Left ventricle myocardium superior (tissue), 1 donor: ENCODE measurements around the gene MICB. TPM values are rescaled to one million over a fixed set of nuclear protein-coding genes. Genes with fewer than 3 reads are reported as not detected.
"Not testable (repeated sequence)": the region's sequence is repeated elsewhere in the genome, so short reads cannot be mapped to it uniquely, and the experiment has no call there.

Experiments
- ATAC-seq: fragments of 200-7000 bp; cut with Tn5 transposase; one replicate; pipeline ENCODE4 v1.9.1; 2020; ENCODE audit warnings: mild to moderate bottlenecking, moderate library complexity
- DNase-seq: peaks from one replicate; pipeline ENCODE4 v3.0.0-alpha.2; 2020
- intact Hi-C: fragments of 100-400 bp; cut with micrococcal nuclease; formaldehyde crosslinking; loops from one replicate; pipeline ENCODE4 v1.11.0; 2022
- total RNA-seq: library from RNA; stranded (reverse); fragmentation: NEBNext Ultra II Directional; extraction: Animal tissue kit (Norgen Biotek cat#: 25700); gene quantifications from one replicate; pipeline ENCODE4 v1.2.1, GENCODE V29; 2021
- donor health status: DM: no; HTN: yes; CAD: no; lungs with severe emphysema.

Gene MICB
- total RNA-seq, 1 donor from 2014 or later, result 1.7 TPM

GRCh38 chr6:31551371-31551770, 53.4 kb downstream of the MICB start:
- intact Hi-C loops, ATAC-seq: not testable (repeated sequence)
- peak; percentile 62 for DNase-seq

- ATAC-seq, result no peak
- intact Hi-C loops, result no loop called here
Observed at GRCh38 chr6:31556307-31556706, 58.4 kb downstream of the MICB start.

GRCh38 chr6:31557443-31558317, 59.7 kb downstream of the MICB start:
- no peak for DNase-seq
- intact Hi-C loops, result no loop called here
- ATAC-seq, result no peak

More at GRCh38 chr6:31556307-31556706, 58.4 kb downstream of the MICB start:
- no peak for DNase-seq

GRCh38 chr6:31558318-31558625, 60.3 kb downstream of the MICB start:
- intact Hi-C loops, result no loop called here
- no peak for ATAC-seq
- no peak for DNase-seq

- peak; percentile 44 for DNase-seq
- intact Hi-C loops, result no loop called here
- ATAC-seq, result peak; percentile 61
Observed at GRCh38 chr6:31558631-31559500, 60.9 kb downstream of the MICB start.

GRCh38 chr6:31559606-31559957, 61.6 kb downstream of the MICB start:
- DNase-seq, result no peak
- intact Hi-C loops, result no loop called here
- no peak for ATAC-seq

GRCh38 chr6:31559958-31560696, 62.2 kb downstream of the MICB start:
- ATAC-seq (peak; percentile 79), DNase-seq (peak; percentile 71)
- intact Hi-C loops, result no loop called here

GRCh38 chr6:31560697-31561058, 62.7 kb downstream of the MICB start:
- intact Hi-C loops, result no loop called here
- ATAC-seq (no peak), DNase-seq (no peak)

Other genes starting within 250 kb of the MICB start
- gene HLA-C, start 226.1 kb upstream of the MICB start, total RNA-seq, result 167 TPM
- 431 TPM for gene HLA-B, start 141.0 kb upstream of the MICB start, total RNA-seq
- 10.3 TPM for gene MICA, start 94.5 kb upstream of the MICB start, total RNA-seq
- gene MCCD1, start 30.8 kb downstream of the MICB start, total RNA-seq, result not detected
- gene DDX39B, start 43.9 kb downstream of the MICB start, total RNA-seq, result 176 TPM
- gene ATP6V1G2, start 48.5 kb downstream of the MICB start, total RNA-seq, result 2.1 TPM
- gene NFKBIL1, start 49.5 kb downstream of the MICB start, total RNA-seq, result 12.7 TPM
- gene LTA, start 74.1 kb downstream of the MICB start, total RNA-seq, result not detected
- gene TNF, start 77.4 kb downstream of the MICB start, total RNA-seq, result 0.35 TPM
- gene LTB, start 84.3 kb downstream of the MICB start, total RNA-seq, result 0.40 TPM
- gene LST1, start 88.1 kb downstream of the MICB start, total RNA-seq, result 6.9 TPM
- not detected for gene NCR3, start 94.9 kb downstream of the MICB start, total RNA-seq
- 15.5 TPM for gene AIF1, start 117.1 kb downstream of the MICB start, total RNA-seq
- gene PRRC2A, start 122.6 kb downstream of the MICB start, total RNA-seq, result 76.9 TPM
- 283 TPM for gene BAG6, start 154.5 kb downstream of the MICB start, total RNA-seq
- 2.4 TPM for gene APOM, start 157.7 kb downstream of the MICB start, total RNA-seq
- 18.6 TPM for gene C6orf47, start 162.6 kb downstream of the MICB start, total RNA-seq
- gene GPANK1, start 166.9 kb downstream of the MICB start, total RNA-seq, result 19.2 TPM
- gene CSNK2B, start 167.9 kb downstream of the MICB start, total RNA-seq, result 111 TPM
- gene LY6G5B, start 171.8 kb downstream of the MICB start, total RNA-seq, result 3.9 TPM
- gene LY6G5C, start 182.9 kb downstream of the MICB start, total RNA-seq, result 1.8 TPM
- gene ABHD16A, start 205.2 kb downstream of the MICB start, total RNA-seq, result 29.0 TPM
- not detected for gene LY6G6F, start 208.7 kb downstream of the MICB start, total RNA-seq
- not detected for gene LY6G6D, start 217.2 kb downstream of the MICB start, total RNA-seq
- not detected for gene LY6G6C, start 223.6 kb downstream of the MICB start, total RNA-seq
- gene MPIG6B, start 225.2 kb downstream of the MICB start, total RNA-seq, result 0.52 TPM
- gene DDAH2, start 231.2 kb downstream of the MICB start, total RNA-seq, result 27.6 TPM
- 77.4 TPM for gene CLIC1, start 238.4 kb downstream of the MICB start, total RNA-seq
- 1.3 TPM for gene MSH5, start 241.9 kb downstream of the MICB start, total RNA-seq